Body of pancreas (tissue), 4 donors: Measurements from ENCODE around the gene CREM. TPM values are rescaled to one million over a fixed set of nuclear protein-coding genes. Genes with fewer than 3 reads are reported as not detected.

Experiments
- ATAC-seq: fragments of 150-250 bp; one replicate; pipeline ENCODE4 v1.9.1; 2016
- DNase-seq, 4 donors: peaks; one replicate each; pipeline ENCODE4 v3.0.0-alpha.2; 2019
- H3K27ac ChIP-seq, 4 donors: fragments of 200-600 bp; sonication (generic); 1 replicate in 3 of 4; 2 replicates in 1 of 4; pipeline versions ENCODE4 v1.5.1 to v1.6.1; 2016 to 2019; ENCODE audit warnings: mild to moderate bottlenecking in 1 of 4, mixed read lengths in 1 of 4, moderate library complexity in 1 of 4
- H3K27me3 ChIP-seq, 2 donors: fragments of 200-600 bp; sonication (generic); one replicate each; pipeline ENCODE4 v1.6.0; 2016; ENCODE audit warnings: mild to moderate bottlenecking in 1 of 2
- H3K36me3 ChIP-seq, 2 donors: fragments of 200-600 bp; sonication (generic); replicated peaks in 1 of 2; 2 replicates each; pipeline ENCODE4 v1.5.1; 2016; ENCODE audit warnings: low read depth in 2 of 2; ENCODE audit not compliant: insufficient read depth in 1 of 2
- H3K4me1 ChIP-seq: fragments of 200-600 bp; sonication (generic); one replicate; pipeline ENCODE4 v1.6.0; 2016
- H3K4me3 ChIP-seq, 2 donors: fragments of 200-600 bp; sonication (generic); 1 replicate in 1 of 2; 2 replicates in 1 of 2; pipeline ENCODE4 v1.5.1; 2016 to 2019
- H3K9me3 ChIP-seq, 3 donors: fragments of 200-600 bp; sonication (generic); 1 replicate in 2 of 3; 2 replicates in 1 of 3; pipeline ENCODE4 v1.5.1; 2016
- POLR2A ChIP-seq, 3 donors: fragments of 450-650 bp; IDR thresholded peaks; one replicate each; pipeline ENCODE4 v1.6.1; 2016; ENCODE audit warnings: antibody characterized with exemption in 3 of 3, mild to moderate bottlenecking in 2 of 3
- WGBS, 2 donors: methylation state at CpG; one replicate each; pipeline ENCODE4 v1.1.5; 2017; 5-methylcytosine and 5-hydroxymethylcytosine counted together
- intact Hi-C: fragments of 100-400 bp; cut with DNase I; formaldehyde crosslinking; loops from one replicate; pipeline ENCODE4 v1.15.1; 2023
- total RNA-seq, 2 donors: library from RNA; depleted of rRNA; stranded (reverse); fragments of >200 nt; gene quantifications; one replicate each; pipeline ENCODE4 v1.1.0, GENCODE V29; 2016
- TF ChIP-seq, protein P1 (sequence below), 7 experiments: fragments of 450-650 bp in 4 of 7; fragments of 200-600 bp in 3 of 7; sonication (generic) in 3 of 7; IDR thresholded peaks; one replicate each; pipeline ENCODE4 v1.5.1; 2016 to 2019; ENCODE audit warnings: antibody characterized with exemption in 7 of 7

The CREM gene
- total RNA-seq, 2 donors from 2014 or later: 10.5 to 26.7 TPM

- DNase-seq (no peak), ATAC-seq (no peak)
- no peak overlapping the region for H3K4me3 ChIP-seq
- no peaks in the 10 kb centered on the region for H3K4me1 ChIP-seq
- no peaks in the 10 kb centered on the region for H3K36me3 ChIP-seq
- H3K27ac ChIP-seq: no peak overlapping the region
- TF ChIP-seq, protein P1, sequence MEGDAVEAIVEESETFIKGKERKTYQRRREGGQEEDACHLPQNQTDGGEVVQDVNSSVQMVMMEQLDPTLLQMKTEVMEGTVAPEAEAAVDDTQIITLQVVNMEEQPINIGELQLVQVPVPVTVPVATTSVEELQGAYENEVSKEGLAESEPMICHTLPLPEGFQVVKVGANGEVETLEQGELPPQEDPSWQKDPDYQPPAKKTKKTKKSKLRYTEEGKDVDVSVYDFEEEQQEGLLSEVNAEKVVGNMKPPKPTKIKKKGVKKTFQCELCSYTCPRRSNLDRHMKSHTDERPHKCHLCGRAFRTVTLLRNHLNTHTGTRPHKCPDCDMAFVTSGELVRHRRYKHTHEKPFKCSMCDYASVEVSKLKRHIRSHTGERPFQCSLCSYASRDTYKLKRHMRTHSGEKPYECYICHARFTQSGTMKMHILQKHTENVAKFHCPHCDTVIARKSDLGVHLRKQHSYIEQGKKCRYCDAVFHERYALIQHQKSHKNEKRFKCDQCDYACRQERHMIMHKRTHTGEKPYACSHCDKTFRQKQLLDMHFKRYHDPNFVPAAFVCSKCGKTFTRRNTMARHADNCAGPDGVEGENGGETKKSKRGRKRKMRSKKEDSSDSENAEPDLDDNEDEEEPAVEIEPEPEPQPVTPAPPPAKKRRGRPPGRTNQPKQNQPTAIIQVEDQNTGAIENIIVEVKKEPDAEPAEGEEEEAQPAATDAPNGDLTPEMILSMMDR (IDR thresholded peaks at IDR 0.05): no peak
- intact Hi-C loops: no loop called here
- H3K9me3 ChIP-seq: peaks cover 0 to 4% (median 0%) of the 10 kb centered on the region in 3 donors
- no peaks in the 10 kb centered on the region for H3K27me3 ChIP-seq
- 65 to 66% methylated on average over 2 of the region's 2 CpGs for WGBS, 2 donors
These were observed 30.3 kb upstream of the CREM start for GRCh38 chr10:35096312-35096711.

GRCh38 chr10:35097510-35097909 is 29.1 kb upstream of the CREM start:
- H3K36me3 ChIP-seq: no peaks in the 10 kb centered on the region
- no peak overlapping the region for H3K27ac ChIP-seq
- no peaks in the 10 kb centered on the region for H3K4me1 ChIP-seq
- no peak for ATAC-seq
- no peak overlapping the region for H3K4me3 ChIP-seq
- H3K9me3 ChIP-seq: peaks cover 0 to 4% (median 0%) of the 10 kb centered on the region in 3 donors
- H3K27me3 ChIP-seq: no peaks in the 10 kb centered on the region
- intact Hi-C loops: no loop called here
- 71 to 92% methylated on average over 1 of the region's 1 CpG for WGBS, 2 donors
- no peak for TF ChIP-seq POLR2A (IDR thresholded peaks at IDR 0.05)
- TF ChIP-seq, protein P1 (IDR thresholded peaks at IDR 0.05): no peak
- DNase-seq: no peak

GRCh38 chr10:35103882-35104281 is 22.8 kb upstream of the CREM start:
- Histone ChIP-seq H3K36me3 (no peaks in the 10 kb centered on the region), H3K4me3 (no peak overlapping the region), H3K9me3 (no peaks in the 10 kb centered on the region), H3K27ac (no peak overlapping the region), H3K4me1 (no peaks in the 10 kb centered on the region), H3K27me3 (no peaks in the 10 kb centered on the region)
- TF ChIP-seq, protein P1 (IDR thresholded peaks at IDR 0.05): no peak
- no peak for TF ChIP-seq POLR2A (IDR thresholded peaks at IDR 0.05)
- DNase-seq (no peak), ATAC-seq (no peak)
- WGBS, 2 donors: 61 to 65% methylated on average over 6 to 7 of the region's 7 CpGs
- intact Hi-C loops: no loop called here

- Histone ChIP-seq H3K27ac (no peak overlapping the region), H3K9me3 (no peaks in the 10 kb centered on the region), H3K4me3 (no peak overlapping the region), H3K27me3 (no peaks in the 10 kb centered on the region), H3K4me1 (no peaks in the 10 kb centered on the region), H3K36me3 (no peaks in the 10 kb centered on the region)
- intact Hi-C loops: no loop called here
- DNase-seq: no peak
- ATAC-seq: no peak
- TF ChIP-seq, protein P1 (IDR thresholded peaks at IDR 0.05): no peak
- no peak for TF ChIP-seq POLR2A (IDR thresholded peaks at IDR 0.05)
- WGBS, 2 donors: 74% methylated on average over 4 of the region's 4 CpGs
These were observed 14.1 kb upstream of the CREM start for GRCh38 chr10:35112571-35112970.

DNA sequence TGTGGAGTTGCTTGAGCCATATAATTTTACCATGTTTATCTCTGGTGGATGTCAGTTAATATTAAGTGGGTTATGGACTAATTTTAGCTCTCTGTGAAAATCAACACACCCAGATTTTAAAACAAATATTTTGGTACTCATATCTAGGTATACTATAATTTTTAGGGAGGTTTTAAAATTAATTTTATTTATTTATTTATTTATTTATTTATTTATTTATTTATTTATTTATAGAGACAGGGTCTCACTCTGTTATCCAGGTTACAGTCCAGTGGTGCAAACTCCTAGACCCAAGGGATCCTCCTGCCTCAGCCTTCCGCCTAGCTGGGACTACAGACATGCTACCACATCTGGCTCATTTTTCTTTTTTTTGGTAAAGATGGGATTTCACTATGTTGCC is 7.3 kb upstream of the CREM start:
- 71 to 75% methylated on average over 1 of the region's 1 CpG for WGBS, 2 donors
- ATAC-seq (no peak), DNase-seq (no peak)
- Histone ChIP-seq H3K4me1 (no peaks in the 10 kb centered on the region), H3K9me3 (no peaks in the 10 kb centered on the region), H3K36me3 (no peaks in the 10 kb centered on the region), H3K4me3 (no peak overlapping the region), H3K27me3 (no peaks in the 10 kb centered on the region), H3K27ac (no peak overlapping the region)
- intact Hi-C loops: loop anchor here (5.0 kb wide), 1 partner anchor 103 kb away; no protein-coding TSS in a partner anchor
- TF ChIP-seq, protein P1 (IDR thresholded peaks at IDR 0.05): no peak
- TF ChIP-seq POLR2A (IDR thresholded peaks at IDR 0.05): no peak
